Skin of body (tissue), 2 donors: Measurements from ENCODE around the gene PRR5. TPM values are rescaled to one million over a fixed set of nuclear protein-coding genes. Genes with fewer than 3 reads are reported as not detected.

ENCODE experiments used
- DNase-seq: peaks from one replicate; lab custom pipeline; 2025; lab: John Stamatoyannopoulos, UW
- total RNA-seq: library from RNA; depleted of rRNA; stranded (reverse); fragments of >200 nt; gene quantifications from one replicate; pipeline ENCODE4 v1.2.3, GENCODE V29; 2014

PRR5 gene
- total RNA-seq, 1 donor from 2014 or later: 10.1 TPM

DNA sequence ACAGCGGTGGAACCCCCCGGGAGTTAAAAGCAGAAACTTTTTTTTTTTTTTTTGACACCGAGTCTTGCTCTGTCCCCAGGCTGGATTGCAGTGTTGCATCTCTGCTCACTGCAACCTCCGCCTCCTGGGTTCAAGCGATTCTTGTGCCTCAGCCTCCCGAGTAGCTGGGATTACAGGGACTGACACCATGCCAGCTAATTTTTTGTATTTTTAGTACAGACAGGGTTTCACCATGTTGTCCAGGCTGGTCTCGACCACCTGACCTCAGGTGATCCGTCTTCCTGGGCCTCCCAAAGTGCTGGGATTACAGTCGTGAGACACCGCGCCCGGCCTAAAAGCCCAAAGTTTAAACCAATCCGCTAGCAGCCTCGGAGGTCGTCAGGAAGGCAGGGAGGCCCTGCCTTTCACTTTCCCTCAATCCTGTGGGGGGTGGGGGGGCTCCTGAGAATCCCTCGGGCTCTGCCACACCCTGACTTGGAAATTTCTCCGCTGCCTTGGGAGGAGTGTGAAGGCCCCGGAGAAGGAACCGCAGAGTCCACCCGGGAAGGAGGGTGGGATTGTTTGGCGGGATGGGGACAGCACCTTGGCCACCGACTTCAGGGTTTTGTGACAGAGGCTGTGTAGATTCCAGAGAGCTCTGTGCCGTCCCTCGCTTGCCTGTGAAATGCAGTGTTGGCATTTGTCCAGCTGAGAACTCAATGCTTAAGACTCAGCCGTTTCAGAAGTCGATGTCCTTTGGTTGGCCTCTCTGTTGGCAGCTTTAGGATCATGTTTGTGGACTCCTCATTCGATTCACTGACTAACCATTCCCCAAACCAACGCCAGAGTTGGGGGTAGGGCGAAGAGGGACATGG, 51.4 kb downstream of the PRR5 start:
- peak; percentile 62 for DNase-seq

DNA sequence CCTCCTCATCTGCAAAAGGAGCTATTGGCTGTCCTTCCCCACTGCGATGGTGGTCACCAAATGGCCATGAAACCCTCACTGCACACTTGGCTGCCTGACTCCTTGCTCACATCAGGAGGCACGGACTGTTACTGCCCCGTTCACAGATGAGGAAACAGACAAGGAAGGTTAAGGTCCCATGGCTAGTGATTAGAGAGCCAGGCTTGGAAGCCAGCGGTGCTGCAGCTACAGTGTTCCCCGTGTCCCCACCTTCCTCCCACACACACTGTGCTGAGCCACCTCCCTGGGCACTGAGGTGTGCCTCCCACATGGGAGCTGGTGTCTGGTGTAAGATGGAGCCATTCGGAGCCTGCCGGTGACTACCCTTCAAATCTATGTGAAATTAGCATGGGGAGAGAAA, 53.0 kb downstream of the PRR5 start:
- DNase-seq: no peak

GRCh38 chr22:44755417-44755816, 53.4 kb downstream of the PRR5 start:
- no peak for DNase-seq

DNA sequence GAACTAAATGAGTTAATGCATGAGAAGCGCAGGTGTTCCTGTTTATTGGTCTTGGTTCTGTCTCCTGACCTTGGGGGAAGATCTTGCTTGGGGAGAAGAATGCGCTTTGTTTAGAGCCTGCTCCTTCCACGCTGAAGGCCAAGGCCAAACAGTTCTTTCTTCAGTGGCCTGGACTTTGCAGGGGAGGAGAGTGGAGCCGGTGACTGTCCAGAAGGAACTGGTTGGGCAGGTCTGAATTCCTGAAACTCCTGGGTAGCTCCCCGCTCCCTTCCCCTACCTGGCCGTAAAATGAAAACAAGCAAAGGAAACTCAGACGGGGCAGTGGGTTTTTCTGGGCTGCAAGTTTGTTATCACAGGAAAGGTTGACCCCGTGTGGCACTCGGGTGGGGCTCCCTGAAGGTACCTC, 54.0 kb downstream of the PRR5 start:
- DNase-seq: no peak

- no peak for DNase-seq
These were observed 56.5 kb downstream of the PRR5 start for GRCh38 chr22:44758344-44758973.

GRCh38 chr22:44759001-44759400, 57.0 kb downstream of the PRR5 start:
- no peak for DNase-seq

- DNase-seq: no peak
These were observed 57.7 kb downstream of the PRR5 start for GRCh38 chr22:44759430-44760310.

GRCh38 chr22:44760476-44760875, 58.5 kb downstream of the PRR5 start:
- no peak for DNase-seq

GRCh38 chr22:44761025-44761424, 59.0 kb downstream of the PRR5 start:
- no peak for DNase-seq

DNA sequence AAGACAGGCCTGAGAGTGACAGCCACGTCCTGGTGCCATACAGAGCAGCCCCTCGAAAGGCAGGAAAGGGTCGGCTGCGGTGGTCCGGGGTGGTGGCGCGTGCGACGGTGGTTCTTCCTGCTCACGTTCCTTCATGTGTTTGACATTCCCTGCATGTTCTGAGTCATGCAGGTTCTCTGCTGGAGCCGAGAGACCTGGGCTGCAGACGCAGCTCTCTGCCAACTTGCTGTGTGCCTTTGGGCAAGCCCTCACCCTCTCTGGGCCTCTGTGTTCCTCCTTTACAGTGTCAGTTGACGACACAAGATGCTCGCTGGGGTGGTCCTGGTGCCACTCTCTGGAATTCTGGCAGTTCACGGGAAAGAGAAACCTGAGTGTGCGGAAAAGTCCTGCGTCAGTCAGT, 62.4 kb downstream of the PRR5 start:
- DNase-seq: no peak

DNA sequence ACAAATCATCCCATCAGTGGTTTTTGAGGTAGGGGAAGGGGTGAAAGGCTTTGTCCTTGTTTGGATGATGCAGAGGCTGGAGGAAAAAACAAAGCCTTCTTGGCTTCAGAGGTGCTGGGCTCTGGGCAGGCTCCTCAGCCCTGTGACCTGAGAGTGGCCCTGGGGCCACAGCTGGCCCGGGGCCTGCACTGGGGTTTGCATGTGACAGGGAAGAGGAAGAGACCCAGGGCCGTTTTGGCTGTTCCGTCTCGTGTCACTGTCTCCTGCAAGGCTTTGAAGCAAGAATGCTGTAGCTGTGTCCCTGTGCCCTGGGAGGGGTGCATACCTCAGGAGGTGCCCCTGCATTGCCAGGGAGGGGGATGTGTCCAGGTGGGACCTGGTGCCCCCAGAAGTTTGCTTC, 63.0 kb downstream of the PRR5 start:
- DNase-seq: no peak

- no peak for DNase-seq
These were observed 63.7 kb downstream of the PRR5 start for GRCh38 chr22:44765571-44766285.

DNA sequence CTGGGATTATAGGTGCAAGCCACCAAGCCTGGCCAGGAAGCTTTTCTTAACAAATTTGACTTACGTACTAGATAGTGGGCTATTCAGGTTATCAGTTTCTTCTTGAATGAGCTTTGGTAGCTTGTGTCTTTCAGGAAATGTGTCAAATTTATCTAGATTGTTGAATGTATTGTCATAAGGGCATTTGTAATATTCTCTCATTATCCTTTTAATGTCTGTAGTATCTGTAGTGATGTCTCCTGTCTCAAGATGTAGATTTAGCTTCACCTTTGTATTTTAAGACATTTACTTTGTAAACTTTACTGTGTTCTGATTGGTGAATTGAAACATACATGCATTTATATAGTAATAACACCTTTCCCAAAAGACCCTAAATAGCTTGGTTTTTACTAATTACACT, 71.1 kb downstream of the PRR5 start:
- no peak for DNase-seq

- no peak for DNase-seq
These were observed 73.9 kb downstream of the PRR5 start for GRCh38 chr22:44775862-44776261.

GRCh38 chr22:44776605-44777363, 74.8 kb downstream of the PRR5 start:
- no peak for DNase-seq

GRCh38 chr22:44777364-44777755, 75.4 kb downstream of the PRR5 start:
- DNase-seq: no peak

DNA sequence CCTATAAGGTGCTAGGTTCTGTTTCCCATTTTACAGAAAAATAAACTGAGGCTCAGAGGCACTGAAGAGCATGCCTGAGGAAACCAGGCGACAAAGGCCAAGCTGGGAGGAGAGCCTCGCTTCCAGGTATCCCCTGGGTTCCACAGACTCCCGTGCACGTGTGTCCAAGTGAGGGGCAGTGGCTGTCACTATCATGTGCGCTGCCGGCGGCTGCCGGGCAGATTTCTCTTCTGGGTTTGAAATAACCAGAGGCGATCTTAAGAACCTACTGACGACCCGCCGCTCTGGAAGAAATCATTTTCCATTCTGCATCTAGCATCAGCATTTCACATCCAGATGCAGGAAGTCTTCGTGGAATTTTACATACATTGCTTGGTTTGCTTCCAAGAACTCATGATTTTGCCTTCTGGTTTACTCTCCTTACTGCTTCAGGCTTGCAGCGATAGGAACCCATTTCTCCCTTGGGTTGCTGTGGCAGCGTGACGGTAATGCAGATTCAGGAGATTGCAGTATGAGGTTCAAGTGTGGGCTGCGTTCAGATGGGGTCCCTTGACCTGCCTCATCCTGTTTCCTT, 79.0 kb downstream of the PRR5 start:
- DNase-seq: no peak

DNA sequence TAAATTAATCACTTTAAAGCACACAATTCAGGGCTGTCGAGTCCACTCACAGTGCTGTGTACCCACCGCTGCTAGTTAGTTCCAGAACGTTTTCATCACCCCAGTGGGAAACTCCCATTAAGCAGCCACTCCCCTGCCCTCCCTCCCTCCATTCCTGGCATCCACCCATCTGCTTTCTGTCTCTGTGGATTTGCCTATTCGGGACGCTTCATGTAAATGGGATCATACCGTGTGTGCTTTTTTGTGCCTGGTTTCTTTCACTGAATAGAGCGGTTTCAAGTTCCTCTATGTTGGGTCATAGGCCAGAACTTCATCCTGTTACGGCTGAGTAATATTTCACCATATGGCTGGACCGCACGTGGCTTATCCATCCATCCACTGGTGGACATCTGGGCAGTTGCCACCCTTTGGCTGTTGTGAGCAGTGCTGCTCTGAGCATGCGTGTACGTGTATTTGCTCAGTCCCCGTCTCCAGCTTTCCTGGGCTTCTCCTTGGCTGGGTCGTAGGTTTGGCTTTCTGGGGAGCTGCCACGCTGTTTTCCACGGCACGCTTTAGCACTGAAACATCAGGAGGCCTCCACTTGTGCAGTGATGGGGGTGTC, 80.5 kb downstream of the PRR5 start:
- DNase-seq: no peak

DNA sequence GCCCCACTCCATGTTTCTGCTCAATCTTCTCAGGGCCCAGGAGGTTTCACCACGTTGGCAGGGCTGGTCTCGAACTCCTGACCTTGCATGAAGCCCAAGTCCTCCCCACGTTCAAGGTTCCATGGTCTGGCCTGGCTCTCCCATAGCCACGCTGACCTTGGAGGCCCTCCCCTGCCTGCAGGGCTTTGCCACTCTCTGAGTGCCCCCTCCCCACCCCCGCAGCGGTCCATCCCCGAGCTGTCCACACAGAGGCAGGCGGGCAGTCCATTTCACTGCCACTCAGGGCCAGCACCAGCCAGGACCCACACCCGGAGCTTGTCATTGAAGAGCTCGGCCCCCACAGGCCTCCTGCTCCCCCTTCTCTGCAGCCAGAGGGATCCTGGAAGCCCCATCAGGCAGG, 81.1 kb downstream of the PRR5 start:
- no peak for DNase-seq

DNA sequence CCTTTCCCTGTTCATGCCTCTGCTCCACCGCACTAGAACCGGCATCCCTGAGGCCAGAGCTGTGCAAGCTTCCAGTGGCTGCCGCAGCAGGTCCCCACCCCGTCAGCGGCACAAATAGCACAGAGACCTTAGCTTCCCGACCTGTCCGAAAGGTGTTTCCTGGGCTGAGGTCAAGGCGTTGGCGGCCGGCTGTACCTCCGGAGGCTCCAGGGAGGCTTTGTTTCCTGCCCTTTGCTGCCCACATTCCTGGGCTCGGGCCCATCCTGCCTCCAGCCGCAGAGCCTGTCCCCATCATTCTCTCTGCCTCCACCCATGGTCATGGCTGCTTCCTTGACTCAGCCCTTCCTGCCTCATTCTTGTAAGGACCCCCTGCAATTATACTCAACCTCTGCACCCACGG, 81.6 kb downstream of the PRR5 start:
- no peak for DNase-seq
